ENCODE data around the gene TGFB2.

- no peak for TF ChIP-seq CTCF (IDR thresholded peaks at IDR 0.05; ENCODE audit: insufficient read depth, low read length)
- TF ChIP-seq REST (IDR thresholded peaks at IDR 0.05; ENCODE audit: insufficient replicate concordance, low read depth) = no peak
- no peak for TF ChIP-seq GABPA (IDR thresholded peaks at IDR 0.05; ENCODE audit: low read depth)
Observed at GRCh38 chr1:218297461-218297860, 47.7 kb upstream of the TGFB2 start.
